Stimulated activated CD4-positive, alpha-beta T cell treated with anti-CD3 and anti-CD28 coated beads, Interleukin-15, amount 100 ng/mL, for 1 hour (primary cell): Measurements from ENCODE around the gene DAZ4.
"Not testable (repeated sequence)": the region's sequence is repeated elsewhere in the genome, so short reads cannot be mapped to it uniquely, and the experiment has no call there.

ENCODE experiments used
- DNase-seq, 2 donors: peaks; one replicate each; pipeline ENCODE4 v3.0.0-alpha.2; 2020; ENCODE audit warnings: low read depth in 1 of 2, low spot score in 1 of 2

DAZ4 gene, protein sequence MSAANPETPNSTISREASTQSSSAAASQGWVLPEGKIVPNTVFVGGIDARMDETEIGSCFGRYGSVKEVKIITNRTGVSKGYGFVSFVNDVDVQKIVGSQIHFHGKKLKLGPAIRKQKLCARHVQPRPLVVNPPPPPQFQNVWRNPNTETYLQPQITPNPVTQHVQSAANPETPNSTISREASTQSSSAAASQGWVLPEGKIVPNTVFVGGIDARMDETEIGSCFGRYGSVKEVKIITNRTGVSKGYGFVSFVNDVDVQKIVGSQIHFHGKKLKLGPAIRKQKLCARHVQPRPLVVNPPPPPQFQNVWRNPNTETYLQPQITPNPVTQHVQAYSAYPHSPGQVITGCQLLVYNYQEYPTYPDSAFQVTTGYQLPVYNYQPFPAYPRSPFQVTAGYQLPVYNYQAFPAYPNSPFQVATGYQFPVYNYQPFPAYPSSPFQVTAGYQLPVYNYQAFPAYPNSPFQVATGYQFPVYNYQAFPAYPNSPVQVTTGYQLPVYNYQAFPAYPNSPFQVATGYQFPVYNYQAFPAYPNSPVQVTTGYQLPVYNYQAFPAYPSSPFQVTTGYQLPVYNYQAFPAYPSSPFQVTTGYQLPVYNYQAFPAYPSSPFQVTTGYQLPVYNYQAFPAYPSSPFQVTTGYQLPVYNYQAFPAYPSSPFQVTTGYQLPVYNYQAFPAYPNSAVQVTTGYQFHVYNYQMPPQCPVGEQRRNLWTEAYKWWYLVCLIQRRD

GRCh38 chrY:24833619-24834018, at the start of gene DAZ4:
TSS of gene DAZ4 (plus strand) at chrY:24833919. CDS start at chrY:24834127, 208 bp downstream.
- not testable (repeated sequence) for DNase-seq

DNA sequence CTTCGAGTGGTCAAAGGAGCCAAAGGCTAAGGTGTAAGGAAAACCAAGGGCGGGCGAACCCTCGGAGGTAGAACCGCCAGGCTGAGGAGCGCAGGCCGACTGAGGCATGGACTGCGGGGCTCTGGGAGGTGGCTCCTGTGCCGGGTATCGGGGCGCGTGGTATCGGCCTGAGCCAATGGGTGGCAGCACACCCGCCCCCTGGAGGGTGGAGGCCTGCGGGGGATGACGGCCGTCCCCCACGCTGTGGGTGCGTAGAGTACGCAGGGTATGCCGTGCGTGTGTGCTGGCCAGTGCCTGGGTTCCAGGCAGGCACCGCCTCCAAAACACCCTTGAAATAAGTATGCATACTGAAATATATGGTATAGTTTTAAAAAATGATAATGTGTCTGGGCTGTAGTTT, 20.4 kb upstream of the DAZ4 start, which contains the start of gene DAZ3:
Gene DAZ3, minus strand, starts transcription at position 101 of the 400 bp plus-strand sequence. CDS start 208 bp downstream, outside the sequence.
- not testable (repeated sequence) for DNase-seq

DNA sequence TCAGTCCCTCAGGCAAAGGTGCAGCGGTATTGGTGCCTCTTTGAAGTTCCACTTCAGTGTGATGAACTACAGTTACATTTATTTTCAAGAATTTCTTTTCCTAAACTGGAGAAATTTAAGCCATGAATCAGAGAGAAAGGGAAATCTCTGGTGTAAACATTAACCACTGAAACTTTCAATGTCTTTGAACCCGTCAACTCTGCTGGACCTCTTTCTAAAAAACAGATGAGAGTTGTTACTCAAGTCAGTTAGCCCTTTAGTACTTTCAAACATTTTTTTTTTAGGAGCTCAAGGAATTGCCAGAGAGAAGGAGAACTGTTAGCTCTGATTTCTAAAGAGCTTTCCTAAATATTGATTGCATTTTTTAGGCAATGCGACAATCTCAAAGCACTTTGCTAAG, 11.9 kb upstream of the DAZ4 start:
- DNase-seq = not testable (repeated sequence)

DNA sequence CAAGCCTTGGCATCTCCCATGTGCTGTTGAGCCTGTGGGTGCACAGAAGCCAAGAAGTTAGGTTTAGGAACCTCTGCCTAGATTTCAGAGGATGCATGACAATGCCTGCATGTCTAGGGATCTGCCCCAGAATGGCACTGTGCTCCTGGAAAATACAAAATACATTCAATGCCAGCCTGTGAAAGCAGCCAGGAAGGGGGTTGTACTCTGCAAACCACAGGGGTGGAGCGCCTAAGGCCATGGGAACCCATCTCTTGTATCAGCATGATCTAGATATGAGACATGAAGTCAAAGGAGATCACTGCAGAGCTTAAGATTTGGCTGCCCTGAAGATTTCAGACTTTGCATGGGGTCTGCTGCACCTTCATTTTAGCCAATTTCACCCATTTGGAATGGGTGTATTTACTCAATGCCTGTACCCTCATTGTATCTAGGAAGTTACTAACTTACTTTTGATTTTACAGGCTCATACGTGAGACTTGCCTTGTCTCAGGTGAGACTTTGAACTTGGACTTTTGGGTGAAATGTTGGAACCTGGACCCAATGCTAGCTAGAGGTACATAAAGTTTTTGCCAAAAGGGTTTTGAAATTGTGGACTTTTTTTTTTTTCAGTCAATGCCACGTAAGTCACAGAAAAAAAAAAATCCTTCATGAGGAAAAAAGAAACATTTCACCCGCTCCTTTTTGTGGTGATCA, 9.4 kb upstream of the DAZ4 start:
- DNase-seq = not testable (repeated sequence)

GRCh38 chrY:24825069-24825468, 8.7 kb upstream of the DAZ4 start:
- DNase-seq = not testable (repeated sequence)
